ENCODE results near the gene EXTL2.
"Not testable (repeated sequence)": the region's sequence is repeated elsewhere in the genome, so short reads cannot be mapped to it uniquely, and the experiment has no call there.

Gene EXTL2, protein sequence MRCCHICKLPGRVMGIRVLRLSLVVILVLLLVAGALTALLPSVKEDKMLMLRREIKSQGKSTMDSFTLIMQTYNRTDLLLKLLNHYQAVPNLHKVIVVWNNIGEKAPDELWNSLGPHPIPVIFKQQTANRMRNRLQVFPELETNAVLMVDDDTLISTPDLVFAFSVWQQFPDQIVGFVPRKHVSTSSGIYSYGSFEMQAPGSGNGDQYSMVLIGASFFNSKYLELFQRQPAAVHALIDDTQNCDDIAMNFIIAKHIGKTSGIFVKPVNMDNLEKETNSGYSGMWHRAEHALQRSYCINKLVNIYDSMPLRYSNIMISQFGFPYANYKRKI

DNA sequence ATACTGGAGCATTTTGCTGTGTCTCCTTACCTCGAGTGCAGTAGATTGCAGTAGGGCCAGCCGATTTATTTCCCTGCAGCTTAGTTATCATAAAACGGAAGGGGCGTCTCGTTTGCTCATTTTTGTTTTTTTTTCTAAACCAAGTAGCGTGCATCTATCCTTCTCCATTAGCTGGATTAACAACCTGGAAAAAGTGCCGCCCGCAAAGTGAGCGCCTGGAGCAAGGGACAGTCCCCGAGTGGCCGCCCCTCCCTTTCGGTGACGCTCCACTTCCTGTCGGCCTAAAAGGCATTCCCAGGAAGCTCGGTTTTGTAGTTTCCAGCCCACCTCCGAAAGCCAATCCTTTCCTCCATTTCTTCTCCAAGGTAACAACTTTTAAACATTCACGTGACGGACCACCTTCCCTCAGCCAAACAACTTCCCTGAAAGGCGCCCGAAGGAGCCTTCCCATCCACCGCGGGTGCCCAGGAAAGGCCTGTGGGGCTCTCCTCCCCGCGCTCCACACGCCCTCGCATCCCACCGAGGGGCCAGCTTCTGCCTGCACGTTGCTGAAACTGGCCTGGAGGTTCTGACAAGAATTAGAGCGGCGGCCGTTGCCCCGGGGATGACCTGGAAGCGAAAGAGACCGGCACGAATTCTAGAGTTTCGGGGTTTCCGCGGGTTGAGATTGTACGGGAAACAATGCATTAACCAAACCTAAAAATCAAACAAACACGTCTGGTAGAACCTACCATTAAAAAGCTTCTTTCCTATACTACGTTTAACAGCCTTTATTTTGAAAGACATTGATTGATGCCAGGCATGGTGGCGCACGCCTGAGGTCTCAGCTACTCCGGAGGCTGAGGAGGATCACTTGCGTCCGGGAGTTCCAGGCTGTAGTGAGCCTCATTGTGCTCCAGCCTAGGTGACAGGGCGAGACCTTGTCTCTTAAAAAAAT, at the start of gene EXTL2:
Gene EXTL2, minus strand, starts transcription at position 240 of the 937 bp plus-strand sequence. CDS start 6,085 bp downstream, outside the sequence.
- peak; percentile 98 for DNase-seq

DNA sequence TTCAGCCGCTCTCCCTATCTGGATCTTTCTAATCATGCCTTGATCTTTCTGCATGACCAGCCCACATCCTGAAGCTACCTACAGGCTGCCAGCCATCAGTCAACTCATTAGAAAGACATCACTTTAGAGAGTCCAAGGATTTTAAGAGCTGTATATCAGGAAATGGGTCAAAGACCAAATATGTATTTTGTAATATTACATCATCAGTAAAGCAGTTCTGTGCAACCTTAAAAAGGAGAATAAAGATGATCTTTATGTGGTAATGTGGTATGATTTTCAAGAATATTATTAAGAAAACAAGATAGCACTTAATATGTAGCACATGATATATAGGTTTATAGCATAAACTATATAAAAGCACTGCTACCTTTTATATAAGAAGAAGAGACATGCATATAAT, 48.9 kb upstream of the EXTL2 start:
- no peak for DNase-seq

DNA sequence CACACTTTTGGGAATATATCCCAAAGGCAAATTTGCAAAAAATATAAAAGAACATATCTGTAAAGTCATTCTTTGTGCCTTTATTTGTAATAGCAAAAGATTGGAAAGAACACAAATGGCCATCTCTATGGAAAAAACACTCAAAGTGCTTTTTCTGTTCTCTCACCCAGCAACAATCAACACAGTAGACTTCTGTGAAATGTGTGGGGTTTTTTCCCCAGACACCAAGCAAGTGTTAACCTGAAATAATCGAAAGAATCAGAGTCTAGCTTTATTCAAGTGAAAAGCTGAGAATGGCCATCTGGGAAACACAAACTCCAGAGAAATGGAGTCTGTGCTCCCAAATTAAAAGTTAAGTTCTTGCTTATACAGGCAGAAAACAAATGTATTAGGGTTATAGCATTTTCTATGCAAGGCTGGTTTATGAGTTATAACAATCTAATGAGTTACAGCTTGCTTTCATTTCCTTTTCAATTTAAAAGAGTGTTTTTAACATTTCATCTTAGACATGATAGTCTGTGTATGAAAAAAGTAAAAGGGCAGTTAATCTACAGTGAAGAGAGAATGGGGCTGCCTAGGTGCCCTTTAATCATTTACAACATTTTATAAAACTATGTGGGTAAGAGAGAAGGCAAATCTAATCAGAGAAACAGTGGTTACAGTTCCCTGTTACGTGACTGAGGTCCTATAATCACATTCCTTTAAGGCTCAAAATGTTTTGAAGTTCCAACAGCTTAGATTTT, 47.8 kb upstream of the EXTL2 start:
- no peak for DNase-seq

DNA sequence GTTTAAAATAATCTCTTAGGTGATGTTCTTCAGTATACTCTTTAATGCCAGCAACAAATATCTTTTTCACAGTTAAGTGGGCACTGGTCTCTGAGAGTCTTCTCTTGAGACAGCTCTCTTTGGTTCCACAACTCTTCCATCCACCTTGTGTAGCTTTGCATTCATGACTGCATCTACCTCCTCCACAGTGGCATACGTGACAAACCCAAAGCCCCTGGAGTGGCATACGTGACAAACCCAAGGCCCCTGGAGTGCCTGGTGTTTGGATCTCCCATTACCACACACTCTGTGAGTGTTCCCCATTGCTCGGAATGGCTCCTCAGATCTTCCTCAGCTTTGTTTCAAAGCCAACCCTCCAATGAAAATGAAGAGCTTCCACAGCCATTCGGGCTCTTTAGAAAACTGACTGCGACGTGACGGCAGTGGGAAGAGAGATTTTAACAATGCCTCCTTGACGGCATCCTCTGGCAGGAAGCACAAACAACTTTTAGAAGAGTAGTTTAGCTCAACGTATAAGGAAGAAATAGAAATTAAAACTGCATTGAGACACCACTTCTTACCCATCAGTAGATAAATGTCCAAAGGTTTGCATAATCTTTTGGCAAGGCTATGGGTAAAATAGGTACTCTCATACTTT, 47.1 kb upstream of the EXTL2 start:
- no peak for DNase-seq

DNA sequence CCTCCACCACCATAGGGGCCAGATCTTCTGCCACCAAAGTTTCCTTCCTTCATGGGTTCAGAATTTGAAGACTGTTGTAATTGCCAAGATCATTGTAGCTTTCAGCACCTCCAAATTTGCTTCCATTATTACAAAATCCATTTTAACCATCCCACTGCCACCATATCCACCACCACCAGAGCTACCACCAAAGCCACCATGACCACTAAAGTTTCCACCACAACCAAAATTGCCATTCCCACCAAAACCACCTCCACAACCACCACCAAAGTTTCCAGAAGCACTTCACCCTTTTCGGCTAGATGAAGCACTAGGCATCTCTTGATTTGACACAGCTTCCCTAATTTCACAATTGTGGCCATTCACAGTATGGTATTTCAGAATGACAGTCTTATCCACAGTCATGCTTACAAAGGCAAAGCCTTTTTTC, 46.5 kb upstream of the EXTL2 start:
- no peak for DNase-seq

DNA sequence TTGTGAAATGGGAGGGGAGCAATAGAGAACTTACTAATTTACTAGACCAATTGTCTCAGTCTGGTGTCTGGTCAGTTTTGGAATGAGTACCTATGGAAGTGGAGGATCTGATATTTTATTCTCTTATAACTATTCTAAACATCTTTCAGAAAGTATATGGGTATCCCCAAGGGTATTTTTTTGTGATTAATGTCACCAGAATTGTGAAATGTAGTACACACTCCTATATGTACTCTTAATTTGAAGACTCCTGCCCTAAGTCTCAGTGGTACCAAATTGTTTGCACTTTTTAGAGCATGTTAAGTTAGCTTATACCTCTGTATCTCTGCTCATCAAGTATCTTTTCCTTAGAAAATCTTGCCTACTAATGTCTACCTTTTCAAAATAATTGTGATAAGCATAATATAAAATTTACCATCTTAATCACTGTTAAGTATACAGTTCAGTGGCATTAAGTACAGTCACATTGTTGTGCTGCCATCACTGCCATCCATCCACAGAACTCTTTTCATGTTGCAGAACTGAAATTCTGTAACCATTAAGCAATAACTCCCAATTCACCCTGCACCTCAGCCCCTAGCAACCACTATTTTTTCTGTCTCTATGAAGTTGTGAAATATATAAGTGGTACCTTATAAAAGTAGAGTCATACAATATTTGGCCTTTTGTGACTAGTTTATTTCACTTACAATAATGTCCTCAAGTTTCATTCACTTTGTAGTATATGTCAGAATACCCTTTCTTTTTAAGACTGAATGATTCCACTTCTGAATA, 41.7 kb upstream of the EXTL2 start:
- no peak for DNase-seq

DNA sequence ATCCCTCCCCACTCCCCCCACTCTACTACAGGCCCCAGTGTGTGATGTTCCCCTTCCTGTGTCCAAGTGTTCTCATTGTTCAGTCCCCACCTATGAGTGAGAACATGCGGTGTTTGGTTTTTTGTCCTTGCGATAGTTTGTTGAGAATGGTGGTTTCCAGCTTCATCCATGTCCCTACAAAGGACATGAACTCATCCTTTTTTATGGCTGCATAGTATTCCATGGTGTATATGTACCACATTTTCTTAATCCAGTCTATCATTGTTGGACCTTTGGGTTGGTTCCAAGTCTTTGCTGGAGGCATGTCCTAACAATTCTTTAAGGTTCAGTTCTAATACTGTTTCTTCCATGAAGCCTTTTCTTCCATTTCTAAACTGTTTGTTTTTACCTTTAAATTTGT, 38.9 kb upstream of the EXTL2 start:
- DNase-seq = not testable (repeated sequence)

DNA sequence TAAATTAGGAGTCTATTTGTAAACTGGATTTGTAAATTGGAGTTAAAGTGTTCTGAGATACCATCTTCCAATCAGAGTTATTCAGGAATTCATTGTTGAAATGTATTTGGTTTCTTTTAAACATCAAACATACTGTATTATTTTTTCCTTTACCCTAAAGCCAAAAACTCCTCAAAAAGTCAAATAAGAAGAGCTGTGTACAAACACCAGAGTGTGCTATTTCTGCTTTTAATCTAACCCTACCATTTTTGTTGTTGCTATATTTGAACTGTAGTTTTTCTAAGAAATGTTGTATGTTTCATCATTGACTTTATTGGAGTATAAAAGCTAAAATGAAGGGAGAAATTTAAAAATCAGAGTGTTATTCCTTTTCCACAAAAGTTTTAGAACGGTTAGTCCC, 37.1 kb upstream of the EXTL2 start:
- DNase-seq = no peak

DNA sequence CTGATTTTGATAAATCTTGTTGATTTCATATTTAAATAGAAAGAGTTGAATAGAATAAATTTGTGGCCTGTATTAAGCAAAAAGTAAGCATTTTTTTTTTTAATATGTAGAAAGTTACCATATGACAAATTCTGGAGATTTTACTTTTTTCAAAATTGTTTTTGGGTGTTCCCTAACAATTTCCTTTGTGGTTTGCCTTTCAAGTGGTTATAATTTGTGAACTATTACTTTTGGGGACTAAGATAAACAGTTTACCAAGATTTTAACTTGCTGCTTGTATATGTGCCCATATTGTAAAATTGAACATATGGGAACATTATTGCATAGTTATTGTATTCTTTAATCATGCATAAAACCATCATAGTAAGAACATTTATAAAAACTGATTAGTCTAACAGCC, 35.9 kb upstream of the EXTL2 start:
- DNase-seq = no peak

DNA sequence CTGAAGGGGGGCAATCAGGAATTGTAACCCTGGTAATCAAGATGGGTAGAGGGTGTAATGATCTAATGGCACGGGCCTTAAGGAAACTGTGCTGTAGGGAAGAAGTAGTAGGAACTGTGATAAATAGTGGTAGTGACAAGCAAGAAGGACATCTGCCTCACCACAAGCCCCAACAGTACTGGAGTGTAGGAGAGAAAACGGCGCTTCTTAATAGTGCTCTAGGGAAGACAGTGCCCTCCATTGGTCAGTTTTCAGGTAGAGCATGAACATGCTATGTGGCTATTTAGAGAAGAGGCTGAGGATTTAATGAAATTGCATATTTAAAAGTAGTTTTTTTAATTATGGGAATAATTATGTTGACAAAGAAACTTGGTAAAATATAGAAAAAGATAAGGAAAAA, 33.5 kb upstream of the EXTL2 start:
- DNase-seq = peak; percentile 84

DNA sequence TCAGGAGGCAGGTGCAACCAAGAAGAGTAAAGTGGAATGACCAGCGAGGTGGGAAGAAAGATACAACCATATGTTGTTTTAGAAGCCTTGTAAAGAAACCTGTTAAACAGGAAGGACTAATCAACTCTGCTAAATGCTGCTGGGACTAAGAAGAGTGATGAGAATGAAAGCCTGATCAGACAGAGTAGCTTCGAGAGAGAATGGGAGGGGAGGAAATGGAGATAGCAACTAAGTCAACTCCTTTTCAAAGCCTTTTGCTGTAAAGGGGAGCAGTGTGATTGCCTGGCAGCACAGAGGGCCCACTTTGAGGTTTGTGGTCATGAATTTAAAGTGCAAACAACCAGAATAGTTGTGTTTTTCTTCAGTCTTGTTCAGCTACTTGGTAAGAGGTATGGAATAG, 32.6 kb upstream of the EXTL2 start:
- peak; percentile 76 for DNase-seq

DNA sequence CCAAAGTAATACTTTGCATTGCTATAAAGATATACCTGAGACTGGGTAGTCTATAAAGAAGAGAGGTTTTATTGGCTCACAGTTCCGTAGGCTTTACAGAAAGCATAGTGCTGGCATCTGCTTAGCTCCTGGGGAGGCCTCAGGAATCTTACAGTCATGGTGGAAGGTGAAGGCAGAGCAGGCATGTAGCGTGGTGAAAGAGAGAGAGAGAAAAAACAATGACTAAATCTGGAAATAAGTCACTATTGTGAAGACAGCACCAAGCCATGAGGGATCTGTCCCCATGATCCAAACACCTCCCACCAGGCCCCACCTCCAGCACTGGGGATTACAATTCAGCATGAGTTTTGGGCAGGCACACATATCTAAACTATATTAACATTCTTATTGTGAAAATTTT, 31.6 kb upstream of the EXTL2 start:
- no peak for DNase-seq

DNA sequence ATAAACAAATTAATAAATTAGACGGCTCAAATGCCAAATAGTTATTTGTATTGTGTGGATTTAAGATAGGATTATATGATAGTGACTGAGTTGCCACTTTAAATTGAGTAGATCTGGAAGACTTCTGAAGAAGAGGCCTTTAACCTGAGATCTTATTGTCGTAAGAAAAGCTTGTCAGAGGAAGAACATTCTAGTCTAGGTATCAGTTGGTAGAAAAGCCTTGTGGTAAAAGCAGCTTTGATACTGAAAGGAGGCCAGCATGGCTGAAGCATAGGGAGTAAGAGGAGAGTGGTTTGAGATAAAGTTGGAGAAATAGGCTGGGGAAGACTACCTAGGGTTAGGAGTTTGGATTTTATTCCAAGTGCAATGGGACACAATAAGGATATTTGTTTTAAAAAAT, 30.3 kb upstream of the EXTL2 start:
- DNase-seq = no peak

DNA sequence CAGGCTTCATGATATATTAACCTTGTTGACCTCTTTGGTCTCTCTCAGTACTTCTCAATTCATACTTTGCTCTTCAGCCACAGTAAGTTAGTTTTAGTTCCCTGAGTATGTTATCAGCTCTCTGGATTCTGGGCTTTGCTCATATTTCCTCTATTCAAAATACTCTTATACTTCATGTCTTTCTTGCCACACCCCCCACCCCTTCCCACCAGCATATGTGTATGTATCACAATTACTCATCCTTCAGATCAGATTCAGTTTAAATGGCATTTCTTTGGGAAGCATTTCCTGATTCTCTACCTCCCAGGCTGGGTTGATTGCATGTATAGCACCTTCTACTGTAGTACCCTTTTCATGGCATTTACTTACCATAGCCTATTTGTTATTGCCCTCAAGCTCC, 29.6 kb upstream of the EXTL2 start:
- no peak for DNase-seq

DNA sequence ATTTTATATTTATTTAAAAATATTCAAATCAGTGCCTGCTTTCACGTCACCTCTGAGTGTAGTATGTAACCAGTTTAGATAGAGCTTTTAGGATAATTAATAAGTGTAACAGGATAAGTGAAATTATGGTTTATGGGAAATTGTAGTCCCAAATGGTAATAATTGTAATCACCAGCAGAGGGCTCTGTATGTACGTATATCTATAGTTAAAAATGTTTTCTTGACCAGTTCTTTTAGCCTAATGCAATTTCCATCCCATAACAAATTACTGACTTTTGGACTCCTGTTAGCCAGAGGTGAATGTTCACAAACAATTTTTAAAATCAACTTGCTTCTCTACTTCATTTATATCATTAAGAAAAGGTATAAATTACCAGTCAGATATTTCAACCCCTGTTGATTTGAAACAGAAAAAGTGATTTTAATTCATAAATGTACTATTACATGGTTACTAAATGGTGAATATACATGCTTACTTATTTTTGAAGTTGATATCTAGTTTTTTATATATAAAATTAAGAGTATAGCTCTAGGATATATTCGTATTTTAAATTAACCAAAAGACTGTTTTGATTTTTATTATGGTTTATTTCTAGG, 26.6 kb upstream of the EXTL2 start:
- DNase-seq = peak; percentile 81

DNA sequence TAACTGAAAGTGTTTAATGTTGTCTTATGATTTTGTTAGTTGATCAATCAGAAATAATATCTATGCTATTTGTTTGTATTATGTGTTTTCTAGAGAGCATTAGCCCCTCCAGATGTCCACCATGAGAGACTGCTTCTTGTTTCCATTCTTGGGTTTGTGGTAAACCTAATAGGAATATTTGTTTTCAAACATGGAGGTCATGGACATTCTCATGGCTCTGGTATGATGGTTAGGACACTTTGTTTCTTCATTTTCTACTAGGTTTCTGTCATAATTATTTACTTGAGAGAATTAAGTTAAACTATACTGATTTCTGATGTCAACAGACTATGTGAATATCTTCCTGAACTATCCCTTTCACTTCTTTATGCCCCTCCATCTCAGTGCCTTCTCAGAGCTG, 17.4 kb upstream of the EXTL2 start:
- no peak for DNase-seq

DNA sequence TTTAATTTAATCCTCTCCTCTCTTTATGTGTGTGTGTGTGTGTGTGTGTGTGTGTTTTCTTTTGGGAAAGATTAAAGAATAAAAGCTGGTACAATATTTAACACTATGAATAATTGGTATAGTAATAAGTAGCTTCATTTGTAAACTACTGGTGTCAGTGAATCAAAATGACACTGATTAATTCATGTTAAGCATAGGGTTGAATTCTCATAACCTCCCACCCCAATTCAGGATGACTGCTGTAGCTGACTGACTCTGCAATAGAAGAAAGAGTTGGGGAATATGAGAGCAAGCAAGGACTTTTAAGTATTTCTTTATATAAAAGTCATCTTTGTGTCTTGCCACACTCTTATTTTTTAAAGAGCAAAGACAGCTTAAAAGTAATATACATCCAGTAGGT, 14.4 kb upstream of the EXTL2 start:
- DNase-seq = no peak

DNA sequence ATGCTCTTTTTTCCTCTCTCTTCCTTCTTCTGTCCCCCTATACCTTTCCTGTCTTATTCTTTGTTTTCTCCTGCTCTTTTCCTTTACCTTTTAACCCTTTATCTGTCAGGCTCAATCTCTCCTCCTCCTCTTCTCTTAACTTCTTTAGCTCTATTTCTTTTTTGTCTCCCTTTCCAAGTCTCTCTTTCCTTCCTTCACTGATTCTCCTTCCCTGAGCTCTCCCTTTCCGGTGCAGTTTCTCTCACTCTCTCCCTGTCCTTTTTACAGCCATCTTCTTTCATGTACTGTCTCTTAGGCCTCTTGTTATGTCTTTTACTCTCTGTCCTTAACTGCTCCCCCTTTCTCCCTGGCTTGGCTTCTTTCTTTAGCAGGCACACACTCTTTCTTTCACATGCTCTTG, 13.2 kb upstream of the EXTL2 start:
- no peak for DNase-seq

DNA sequence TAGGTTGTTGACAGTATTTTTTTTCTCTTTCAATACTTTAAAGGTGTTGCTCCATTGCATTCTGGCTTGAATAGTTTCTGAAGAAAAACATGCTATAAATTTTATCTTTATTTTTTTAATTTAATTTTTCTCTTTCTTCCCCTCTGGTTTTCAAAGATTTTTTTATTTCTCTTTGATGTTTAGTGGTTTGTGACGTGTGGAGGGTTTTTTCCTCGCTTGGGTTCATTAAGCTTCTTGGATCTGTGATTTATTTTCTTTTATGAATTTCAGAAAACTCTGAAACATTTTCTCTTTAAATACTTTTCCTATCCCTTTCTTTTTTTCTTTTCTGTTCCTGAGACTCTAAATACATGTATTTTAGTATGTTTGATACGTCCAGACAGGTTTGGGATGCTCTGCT, 10.5 kb upstream of the EXTL2 start:
- no peak for DNase-seq

DNA sequence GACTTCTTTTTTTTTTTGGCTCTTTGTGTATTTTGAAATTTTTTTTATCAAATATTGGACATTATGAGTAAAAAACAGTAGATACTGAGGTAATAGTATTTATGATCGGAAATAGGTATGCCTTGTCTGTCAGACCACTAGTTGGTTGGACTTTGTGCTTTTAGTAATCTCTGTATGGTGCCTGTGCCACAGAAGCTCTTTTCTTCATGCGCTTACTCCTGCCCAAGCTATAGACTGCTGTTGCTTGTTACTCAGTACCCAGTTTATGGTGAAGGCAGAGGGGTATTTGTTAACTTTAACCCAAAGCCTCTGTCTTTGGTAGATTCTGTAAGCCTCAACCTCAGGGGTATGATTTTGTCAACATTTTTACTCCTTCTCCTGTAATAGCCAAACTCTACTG, 9.9 kb upstream of the EXTL2 start:
- no peak for DNase-seq

DNA sequence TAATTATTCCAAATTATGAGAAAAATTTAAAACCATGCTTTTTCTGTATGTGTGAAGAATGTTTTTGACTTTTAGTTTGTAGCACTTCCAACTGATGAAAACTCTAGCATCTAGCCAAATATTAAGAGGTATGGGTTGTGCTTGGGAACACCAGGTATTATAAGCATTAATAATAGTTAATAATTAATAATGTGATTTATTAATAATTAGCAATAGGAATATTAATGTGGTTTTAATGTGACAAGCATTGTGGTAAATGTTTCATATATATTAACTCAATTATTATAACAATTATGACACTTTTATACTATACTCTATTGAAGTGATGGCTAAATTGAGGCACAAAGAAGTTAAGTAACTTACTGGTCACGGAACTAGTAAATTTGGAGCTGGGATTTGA, 9.1 kb upstream of the EXTL2 start:
- no peak for DNase-seq

DNA sequence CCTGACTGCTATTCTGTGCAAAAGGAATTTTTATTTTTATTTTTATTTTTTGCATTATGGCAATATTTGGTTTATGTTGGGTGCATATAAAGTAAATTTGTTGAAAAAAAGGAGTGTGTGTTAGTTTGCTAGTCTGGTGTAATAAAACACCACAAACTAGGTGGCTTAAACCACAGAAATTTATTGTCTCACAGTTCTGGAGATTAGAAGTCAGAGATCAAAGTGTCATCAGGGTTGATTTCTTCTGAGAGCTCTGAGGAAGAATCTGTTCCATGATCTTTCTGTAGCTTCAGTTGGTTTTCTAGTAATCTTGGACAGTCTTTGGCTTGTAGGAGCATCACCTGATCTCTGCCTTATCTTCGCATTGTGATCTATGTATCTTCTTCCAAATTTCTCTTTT, 7.7 kb upstream of the EXTL2 start:
- DNase-seq = no peak

All from NCI-H82 (cell line).